Measurements from ENCODE around the gene KLHL30. TPM values are rescaled to one million over a fixed set of nuclear protein-coding genes. Genes with fewer than 3 reads are reported as not detected.

Gene KLHL30
- total RNA-seq, 4 donors from 2014 or later = 0.65 to 1.9 (median 0.78) TPM

DNA sequence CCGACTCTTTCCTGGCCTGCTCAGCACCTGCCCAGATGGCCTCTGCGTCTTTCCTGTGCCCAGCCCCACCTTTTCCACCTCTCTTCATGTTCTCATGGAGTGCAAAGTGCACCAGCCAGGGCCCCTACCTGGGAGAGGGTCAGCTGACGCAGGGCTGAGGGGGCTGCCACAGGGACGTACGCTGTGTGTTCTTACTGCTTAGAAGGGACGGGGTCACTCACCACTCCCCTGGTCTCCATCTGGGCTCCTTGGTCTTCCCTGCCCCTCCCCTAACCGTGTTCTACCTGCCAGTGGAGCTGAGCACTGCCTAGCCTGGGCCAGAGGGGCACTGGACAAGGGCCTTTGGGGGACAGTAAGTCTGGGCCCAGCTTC is 28.9 kb downstream of the KLHL30 start:
- TF ChIP-seq, protein P1, sequence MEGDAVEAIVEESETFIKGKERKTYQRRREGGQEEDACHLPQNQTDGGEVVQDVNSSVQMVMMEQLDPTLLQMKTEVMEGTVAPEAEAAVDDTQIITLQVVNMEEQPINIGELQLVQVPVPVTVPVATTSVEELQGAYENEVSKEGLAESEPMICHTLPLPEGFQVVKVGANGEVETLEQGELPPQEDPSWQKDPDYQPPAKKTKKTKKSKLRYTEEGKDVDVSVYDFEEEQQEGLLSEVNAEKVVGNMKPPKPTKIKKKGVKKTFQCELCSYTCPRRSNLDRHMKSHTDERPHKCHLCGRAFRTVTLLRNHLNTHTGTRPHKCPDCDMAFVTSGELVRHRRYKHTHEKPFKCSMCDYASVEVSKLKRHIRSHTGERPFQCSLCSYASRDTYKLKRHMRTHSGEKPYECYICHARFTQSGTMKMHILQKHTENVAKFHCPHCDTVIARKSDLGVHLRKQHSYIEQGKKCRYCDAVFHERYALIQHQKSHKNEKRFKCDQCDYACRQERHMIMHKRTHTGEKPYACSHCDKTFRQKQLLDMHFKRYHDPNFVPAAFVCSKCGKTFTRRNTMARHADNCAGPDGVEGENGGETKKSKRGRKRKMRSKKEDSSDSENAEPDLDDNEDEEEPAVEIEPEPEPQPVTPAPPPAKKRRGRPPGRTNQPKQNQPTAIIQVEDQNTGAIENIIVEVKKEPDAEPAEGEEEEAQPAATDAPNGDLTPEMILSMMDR (IDR thresholded peaks at IDR 0.05; ENCODE audit: low read depth) = no peak

DNA sequence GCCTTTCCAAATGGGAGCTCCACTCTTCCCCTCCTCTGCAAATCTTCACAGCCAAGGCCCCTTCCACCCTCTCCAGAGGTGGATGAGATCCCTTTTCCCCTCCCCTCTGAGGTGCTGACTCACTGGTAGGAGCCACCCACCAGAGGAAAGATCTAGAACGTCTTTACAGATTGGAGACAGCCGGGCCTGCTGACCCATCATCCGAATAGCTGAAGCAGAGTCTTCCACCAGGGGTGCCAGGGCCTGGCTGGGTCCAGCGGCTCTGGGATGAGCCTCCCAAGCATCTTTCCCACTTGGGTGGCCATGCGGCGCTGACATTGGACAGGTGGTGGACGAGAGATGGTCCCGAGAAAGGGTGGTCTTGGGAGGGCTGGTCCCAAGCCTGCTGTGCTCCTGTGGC is 29.3 kb downstream of the KLHL30 start:
- TF ChIP-seq, protein P1 (IDR thresholded peaks at IDR 0.05; ENCODE audit: low read depth) = no peak

DNA sequence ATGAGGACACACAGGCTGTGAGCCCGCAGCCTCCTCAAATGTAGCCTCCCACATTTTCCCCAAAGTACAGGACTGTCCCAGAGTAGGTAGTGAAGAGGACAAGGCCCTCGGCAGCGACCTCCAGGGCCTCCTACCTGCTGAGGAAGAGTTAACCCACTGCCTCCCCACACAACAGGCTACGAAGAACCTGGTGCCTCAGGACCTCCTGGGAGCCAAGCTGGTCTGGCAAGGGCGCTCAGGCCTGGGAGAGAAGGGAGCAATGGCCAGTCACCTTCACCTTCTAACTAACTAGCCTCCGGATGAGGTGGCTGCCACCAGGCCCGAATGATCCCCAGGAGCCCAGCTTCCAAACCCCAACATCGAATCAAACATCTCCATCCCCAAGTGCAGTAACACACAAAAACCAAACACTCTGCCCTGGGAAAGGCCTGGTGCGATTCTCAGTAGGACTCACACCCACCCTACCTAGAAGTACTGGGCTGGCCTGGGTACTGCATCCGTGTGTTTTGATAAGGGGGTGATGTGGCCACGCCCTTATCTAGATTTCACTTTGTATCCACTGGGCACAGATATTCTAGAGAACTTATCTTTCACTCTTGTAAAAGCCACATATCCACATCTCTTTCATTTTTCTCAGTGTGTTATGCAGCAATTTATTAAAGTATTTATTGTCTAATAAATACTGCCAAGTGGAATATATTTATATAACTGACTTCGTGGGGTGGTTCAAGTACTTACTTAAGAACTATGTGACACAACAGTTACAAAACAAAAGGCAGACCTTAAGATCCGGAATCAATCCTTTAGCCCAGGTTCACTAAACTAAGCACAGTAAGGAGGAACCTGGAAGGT is 30.0 kb downstream of the KLHL30 start:
- TF ChIP-seq, protein P1 (IDR thresholded peaks at IDR 0.05; ENCODE audit: low read depth) = no peak

DNA sequence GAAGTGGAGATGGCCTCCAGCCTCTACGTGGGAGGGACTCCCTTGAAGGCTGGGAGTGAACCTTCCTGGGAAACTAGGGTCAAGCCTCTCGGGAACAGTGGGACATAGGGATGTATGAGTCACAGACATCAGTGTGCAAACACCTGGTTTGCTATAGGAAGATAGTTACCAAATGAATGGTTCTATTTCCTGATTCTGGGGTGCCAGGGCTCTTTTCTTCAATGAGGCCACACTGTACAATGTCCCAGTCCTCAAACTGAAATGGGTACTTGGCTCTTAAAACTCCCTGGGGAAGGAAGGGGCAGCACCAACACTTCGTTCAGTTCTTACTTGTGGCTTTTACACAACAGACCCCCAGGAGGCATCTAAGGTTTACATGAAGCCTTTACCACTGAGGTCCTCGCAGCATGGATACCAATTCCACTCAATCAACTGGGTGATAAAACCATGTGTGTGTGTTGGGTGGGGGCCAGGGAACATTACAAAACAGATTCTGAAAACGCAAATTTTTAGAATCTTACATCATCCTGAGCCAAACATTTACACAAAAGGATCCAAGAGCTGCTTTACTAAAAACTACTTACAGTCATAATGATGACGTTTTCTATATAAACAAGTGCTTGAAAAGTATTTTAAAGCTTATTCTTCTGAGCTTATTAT is 30.7 kb downstream of the KLHL30 start:
- TF ChIP-seq, protein P1 (IDR thresholded peaks at IDR 0.05; ENCODE audit: low read depth) = no peak

DNA sequence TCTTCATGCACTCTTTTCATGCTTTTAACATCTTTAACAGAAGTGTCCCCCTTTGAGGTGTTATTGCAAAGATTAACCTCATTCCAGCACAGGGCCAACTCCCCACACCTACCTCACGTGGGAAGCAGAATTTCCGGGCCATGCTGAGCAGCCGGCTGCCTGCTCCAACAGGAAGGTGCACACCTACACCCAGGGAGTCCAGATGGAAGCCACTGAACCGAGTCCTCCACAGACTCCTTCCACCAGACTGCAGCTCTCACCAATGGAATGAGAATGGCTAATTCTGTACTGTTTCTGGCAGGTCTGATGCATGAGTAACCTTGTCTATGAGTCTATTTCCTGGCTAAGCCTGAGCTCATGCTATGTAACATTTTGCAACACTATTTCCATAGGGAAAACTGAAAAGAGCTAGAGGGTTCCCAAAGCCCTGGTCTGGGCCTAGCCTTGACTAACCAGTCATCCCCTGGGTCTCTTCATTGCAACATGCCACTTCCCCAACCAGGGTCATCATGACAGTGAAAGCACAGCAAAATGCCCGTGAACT is 31.3 kb downstream of the KLHL30 start:
- TF ChIP-seq, protein P1 (IDR thresholded peaks at IDR 0.05; ENCODE audit: low read depth) = no peak

DNA sequence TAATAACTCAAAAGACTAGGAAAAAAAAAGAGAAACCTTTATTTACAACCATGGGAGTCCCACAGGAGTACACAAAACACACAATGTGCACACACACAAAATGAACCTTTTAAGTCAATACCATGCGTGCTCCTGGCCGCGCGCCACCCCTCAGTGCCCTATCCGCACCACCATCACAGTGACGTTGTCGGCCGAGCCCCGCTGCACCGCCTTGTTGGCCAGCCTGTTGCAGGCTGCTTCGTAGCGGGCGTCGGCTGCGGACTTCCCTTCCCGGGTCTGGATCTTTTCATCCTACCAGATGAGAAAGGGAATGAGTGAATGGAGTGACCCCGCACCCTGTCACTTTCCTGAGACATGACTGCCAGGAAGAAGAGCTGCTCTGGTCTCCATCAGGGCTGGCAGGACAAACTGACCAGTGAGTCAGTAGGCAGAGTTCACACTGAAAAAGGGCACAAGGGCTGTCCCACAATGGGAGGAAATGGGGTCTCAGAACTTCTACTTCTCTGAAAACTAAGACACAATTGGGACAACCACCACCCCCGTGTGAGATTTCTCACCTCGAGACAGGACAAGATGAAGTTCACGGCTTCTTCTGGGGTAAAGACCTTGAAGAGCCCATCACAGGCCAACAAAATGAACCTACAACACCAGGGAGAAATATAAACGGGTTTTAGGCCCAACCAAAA is 32.1 kb downstream of the KLHL30 start:
- TF ChIP-seq, protein P1 (IDR thresholded peaks at IDR 0.05; ENCODE audit: low read depth) = no peak
